ENCODE results near the gene CCDC9B. TPM values are rescaled to one million over a fixed set of nuclear protein-coding genes. Genes with fewer than 3 reads are reported as not detected.

The CCDC9B gene
- total RNA-seq, 1 donor from 2014 or later = 72.5 TPM

- no peak for DNase-seq
Observed at GRCh38 chr15:40337597-40337996, 3.1 kb downstream of the CCDC9B start.

GRCh38 chr15:40336744-40337122 is 4.0 kb downstream of the CCDC9B start:
- ATAC-seq (no peak), DNase-seq (no peak)
- H3K4me3 ChIP-seq = no peak overlapping the region
- TF ChIP-seq CTCF (IDR thresholded peaks at IDR 0.05) = no peak
- H3K27ac ChIP-seq = no peak overlapping the region
- H3K27me3 ChIP-seq = no peaks in the 10 kb centered on the region
- no peaks in the 10 kb centered on the region for H3K9me3 ChIP-seq
- peaks cover 89% of the 10 kb centered on the region for H3K4me1 ChIP-seq
- intact Hi-C loops (cut with DNase I) = no loop called here
- H3K36me3 ChIP-seq = peaks cover 16% of the 10 kb centered on the region

More at GRCh38 chr15:40337597-40337996, 3.1 kb downstream of the CCDC9B start:
- no peaks in the 10 kb centered on the region for H3K27me3 ChIP-seq
- no peaks in the 10 kb centered on the region for H3K9me3 ChIP-seq
- intact Hi-C loops (cut with DNase I) = no loop called here
- peaks cover 16% of the 10 kb centered on the region for H3K36me3 ChIP-seq
- no peak for ATAC-seq
- H3K4me1 ChIP-seq = peaks cover 91% of the 10 kb centered on the region
- TF ChIP-seq CTCF (IDR thresholded peaks at IDR 0.05) = no peak
- peak overlapping the region; percentile 8 for H3K4me3 ChIP-seq
- H3K27ac ChIP-seq = peak overlapping the region; percentile 12

- ATAC-seq (no peak), DNase-seq (no peak)
- H3K27ac ChIP-seq = peak overlapping the region; percentile 24
- H3K4me1 ChIP-seq = peaks cover 89% of the 10 kb centered on the region
- peaks cover 16% of the 10 kb centered on the region for H3K36me3 ChIP-seq
- no peaks in the 10 kb centered on the region for H3K9me3 ChIP-seq
- intact Hi-C loops (cut with DNase I) = no loop called here
- no peak for TF ChIP-seq CTCF (IDR thresholded peaks at IDR 0.05)
- H3K27me3 ChIP-seq = no peaks in the 10 kb centered on the region
- H3K4me3 ChIP-seq = no peak overlapping the region
Observed at GRCh38 chr15:40335938-40336743, 4.6 kb downstream of the CCDC9B start.

- H3K4me1 ChIP-seq = peaks cover 92% of the 10 kb centered on the region
- H3K27me3 ChIP-seq = no peaks in the 10 kb centered on the region
- no peak overlapping the region for H3K4me3 ChIP-seq
- peak; percentile 11 for ATAC-seq
- DNase-seq = peak; percentile 86
- H3K27ac ChIP-seq = peak overlapping the region; percentile 88
- no peaks in the 10 kb centered on the region for H3K9me3 ChIP-seq
- no peak for TF ChIP-seq CTCF (IDR thresholded peaks at IDR 0.05)
- intact Hi-C loops (cut with DNase I) = no loop called here
- peaks cover 16% of the 10 kb centered on the region for H3K36me3 ChIP-seq
Observed at GRCh38 chr15:40334941-40335795, 5.6 kb downstream of the CCDC9B start.

GRCh38 chr15:40334541-40334940 is 6.2 kb downstream of the CCDC9B start:
- Histone ChIP-seq H3K4me3 (no peak overlapping the region), H3K4me1 (peaks cover 92% of the 10 kb centered on the region), H3K9me3 (no peaks in the 10 kb centered on the region), H3K27ac (peak overlapping the region; percentile 88), H3K36me3 (peaks cover 16% of the 10 kb centered on the region), H3K27me3 (no peaks in the 10 kb centered on the region)
- no peak for TF ChIP-seq CTCF (IDR thresholded peaks at IDR 0.05)
- no peak for DNase-seq
- no peak for ATAC-seq
- intact Hi-C loops (cut with DNase I) = no loop called here
